GM18858 (cell line): ENCODE results near the gene PABPN1L.

Source experiments
- ATAC-seq: cut with Tn5 transposase; IDR thresholded peaks from one replicate; pipeline ENCODE4 v1.9.1; 2021; ENCODE audit not compliant: unreplicated experiment

Gene PABPN1L

GRCh38 chr16:88870608-88871348, 4.3 kb upstream of the PABPN1L start:
- no peak for ATAC-seq

- no peak for ATAC-seq
These were observed 3.2 kb upstream of the PABPN1L start for GRCh38 chr16:88869673-88869980.

- no peak for ATAC-seq
These were observed 2.7 kb upstream of the PABPN1L start for GRCh38 chr16:88868974-88869672.

- ATAC-seq: no peak
These were observed 1.3 kb upstream of the PABPN1L start for GRCh38 chr16:88867581-88868246.

- no peak for ATAC-seq
These were observed 718 bp downstream of the PABPN1L start for GRCh38 chr16:88865742-88866141.

GRCh38 chr16:88865310-88865709, 1.1 kb downstream of the PABPN1L start:
- no peak for ATAC-seq

GRCh38 chr16:88864521-88864920, 1.9 kb downstream of the PABPN1L start:
- ATAC-seq: no peak

GRCh38 chr16:88864099-88864498, 2.4 kb downstream of the PABPN1L start:
- ATAC-seq: no peak

GRCh38 chr16:88863426-88863825, 3.0 kb downstream of the PABPN1L start:
- no peak for ATAC-seq

GRCh38 chr16:88862968-88863367, 3.5 kb downstream of the PABPN1L start:
- no peak for ATAC-seq

GRCh38 chr16:88861359-88861758, 5.1 kb downstream of the PABPN1L start:
- no peak for ATAC-seq

- no peak for ATAC-seq
These were observed 6.9 kb downstream of the PABPN1L start for GRCh38 chr16:88859381-88860091.

- ATAC-seq: no peak
These were observed 8.6 kb downstream of the PABPN1L start for GRCh38 chr16:88857728-88858339.

GRCh38 chr16:88856828-88857727, 9.4 kb downstream of the PABPN1L start, which contains the start of the genes GALNS and TRAPPC2L:
TSS of gene GALNS (minus strand) at chr16:88856947. CDS start at chr16:88856877, 70 bp downstream.
TSS of gene TRAPPC2L (plus strand) at chr16:88857127. CDS start at chr16:88857151, 24 bp downstream.
- ATAC-seq: peak; percentile 59

- no peak for ATAC-seq
These were observed 10.2 kb downstream of the PABPN1L start for GRCh38 chr16:88856122-88856827.

- no peak for ATAC-seq
These were observed 10.7 kb downstream of the PABPN1L start for GRCh38 chr16:88855736-88856121.

GRCh38 chr16:88855176-88855575, 11.3 kb downstream of the PABPN1L start:
- ATAC-seq: no peak

GRCh38 chr16:88854306-88855111, 12.0 kb downstream of the PABPN1L start:
- no peak for ATAC-seq
